Hepatocyte (in vitro differentiated cells): ENCODE results near the gene TCERG1. TPM values are rescaled to one million over a fixed set of nuclear protein-coding genes. Genes with fewer than 3 reads are reported as not detected.

Experiments
- DNase-seq: peaks from one replicate; pipeline ENCODE4 v3.0.0-alpha.2; 2016; ENCODE audit warnings: low spot score
- H2AFZ ChIP-seq: fragments of 200-600 bp; sonication (generic); 2 replicates; pipeline ENCODE4 v1.6.0; 2016; ENCODE audit warnings: antibody characterized with exemption, mild to moderate bottlenecking
- H3K27ac ChIP-seq: fragments of 200-600 bp; sonication (generic); 2 replicates; pipeline ENCODE4 v1.5.1; 2016; ENCODE audit warnings: mild to moderate bottlenecking
- H3K27me3 ChIP-seq: fragments of 200-600 bp; sonication (generic); 2 replicates; pipeline ENCODE4 v1.6.1; 2016
- H3K36me3 ChIP-seq: fragments of 200-600 bp; sonication (generic); replicated peaks from 2 replicates; pipeline ENCODE4 v1.5.1; 2016; ENCODE audit warnings: low read depth; ENCODE audit not compliant: insufficient read depth
- H3K4me1 ChIP-seq: fragments of 200-600 bp; sonication (generic); 2 replicates; pipeline ENCODE4 v1.5.1; 2016; ENCODE audit warnings: mild to moderate bottlenecking, moderate library complexity; ENCODE audit not compliant: insufficient read depth
- H3K4me2 ChIP-seq: fragments of 200-600 bp; sonication (generic); 2 replicates; pipeline ENCODE4 v1.6.0; 2016
- H3K4me3 ChIP-seq: fragments of 200-600 bp; sonication (generic); 2 replicates; pipeline ENCODE4 v1.5.1; 2016; ENCODE audit warnings: mild to moderate bottlenecking
- H3K79me2 ChIP-seq: fragments of 200-600 bp; sonication (generic); 2 replicates; pipeline ENCODE4 v1.6.0; 2017; ENCODE audit warnings: mild to moderate bottlenecking
- H3K9me2 ChIP-seq: fragments of 200-600 bp; sonication (generic); replicated peaks from 2 replicates; pipeline ENCODE4 v1.6.0; 2017; ENCODE audit warnings: mild to moderate bottlenecking; ENCODE audit not compliant: insufficient read depth
- H3K9me3 ChIP-seq: fragments of 200-600 bp; sonication (generic); 2 replicates; pipeline ENCODE4 v1.5.1; 2016; ENCODE audit warnings: low read depth, mild to moderate bottlenecking
- H4K20me1 ChIP-seq: fragments of 200-600 bp; sonication (generic); 2 replicates; pipeline ENCODE4 v1.6.0; 2016; ENCODE audit warnings: mild to moderate bottlenecking; ENCODE audit not compliant: insufficient read depth, poor library complexity, severe bottlenecking
- EZH2 ChIP-seq: fragments of 200-600 bp; sonication (generic); IDR thresholded peaks from 2 replicates; pipeline ENCODE4 v1.6.1; 2016; ENCODE audit warnings: antibody characterized with exemption, mild to moderate bottlenecking, borderline replicate concordance
- EZH2phosphoT487 ChIP-seq: fragments of 200-600 bp; sonication (generic); IDR thresholded peaks from one replicate; pipeline ENCODE4 v1.6.1; 2018; ENCODE audit warnings: antibody characterized with exemption, mild to moderate bottlenecking, low read depth, moderate library complexity; ENCODE audit not compliant: unreplicated experiment, severe bottlenecking
- WGBS: methylation state at CpG from one replicate; pipeline ENCODE4 v1.1.6; 2016; ENCODE audit warnings: low lambda C conversion rate; ENCODE audit errors: missing lambda C conversion rate; 5-methylcytosine and 5-hydroxymethylcytosine counted together
- polyA plus RNA-seq: library from polyadenylated mRNA; unstranded; fragments of >200 nt; fragmentation: Nextera tagmentation; extraction: Ambion mirVana; gene quantifications from 2 replicates; pipeline ENCODE4 v1.2.1, GENCODE V29; 2016
- total RNA-seq: library from RNA; depleted of rRNA; stranded (reverse); fragments of >200 nt; gene quantifications from 2 replicates; pipeline ENCODE4 v1.2.3, GENCODE V29; 2014
- TF ChIP-seq, protein P1 (sequence below): fragments of 200-600 bp; sonication (generic); IDR thresholded peaks from 2 replicates; pipeline ENCODE4 v1.5.1; 2016; ENCODE audit warnings: antibody characterized with exemption, mild to moderate bottlenecking; ENCODE audit not compliant: poor library complexity

TCERG1 gene
- total and polyA plus RNA-seq, 2 experiments from 2014 or later = 49.3 to 68.1 TPM

DNA sequence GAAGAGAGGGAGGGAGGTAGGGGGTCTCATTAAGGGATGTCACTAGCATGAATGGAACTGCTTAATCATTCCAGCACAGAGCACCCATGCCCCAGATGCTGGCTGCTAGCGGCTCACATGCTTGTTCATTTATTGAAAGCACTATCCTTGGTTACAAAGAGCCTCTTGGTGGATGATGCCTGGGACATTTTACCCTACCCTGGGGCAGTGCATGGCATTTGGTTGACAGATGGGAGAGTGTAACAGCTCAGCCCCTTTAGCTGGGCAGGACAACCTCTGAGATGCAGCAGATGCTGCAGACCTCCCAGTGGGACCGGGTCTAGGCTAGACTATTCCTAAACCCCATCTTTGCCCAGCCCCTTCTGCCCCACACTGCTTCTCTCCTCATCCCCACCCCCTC, 46.9 kb upstream of the TCERG1 start:
- no peak for TF ChIP-seq EZH2phosphoT487
- TF ChIP-seq, protein P1, sequence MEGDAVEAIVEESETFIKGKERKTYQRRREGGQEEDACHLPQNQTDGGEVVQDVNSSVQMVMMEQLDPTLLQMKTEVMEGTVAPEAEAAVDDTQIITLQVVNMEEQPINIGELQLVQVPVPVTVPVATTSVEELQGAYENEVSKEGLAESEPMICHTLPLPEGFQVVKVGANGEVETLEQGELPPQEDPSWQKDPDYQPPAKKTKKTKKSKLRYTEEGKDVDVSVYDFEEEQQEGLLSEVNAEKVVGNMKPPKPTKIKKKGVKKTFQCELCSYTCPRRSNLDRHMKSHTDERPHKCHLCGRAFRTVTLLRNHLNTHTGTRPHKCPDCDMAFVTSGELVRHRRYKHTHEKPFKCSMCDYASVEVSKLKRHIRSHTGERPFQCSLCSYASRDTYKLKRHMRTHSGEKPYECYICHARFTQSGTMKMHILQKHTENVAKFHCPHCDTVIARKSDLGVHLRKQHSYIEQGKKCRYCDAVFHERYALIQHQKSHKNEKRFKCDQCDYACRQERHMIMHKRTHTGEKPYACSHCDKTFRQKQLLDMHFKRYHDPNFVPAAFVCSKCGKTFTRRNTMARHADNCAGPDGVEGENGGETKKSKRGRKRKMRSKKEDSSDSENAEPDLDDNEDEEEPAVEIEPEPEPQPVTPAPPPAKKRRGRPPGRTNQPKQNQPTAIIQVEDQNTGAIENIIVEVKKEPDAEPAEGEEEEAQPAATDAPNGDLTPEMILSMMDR = no peak
- TF ChIP-seq EZH2 = no peak
- Histone ChIP-seq H3K4me1 (no peaks in the 10 kb centered on the region), H3K9me2 (no peaks in the 10 kb centered on the region), H2AFZ (no peak overlapping the region), H3K4me2 (no peak overlapping the region), H3K9me3 (no peaks in the 10 kb centered on the region), H3K79me2 (no peaks in the 10 kb centered on the region), H3K27me3 (peaks cover 9% of the 10 kb centered on the region), H3K4me3 (no peak overlapping the region), H4K20me1 (no peaks in the 10 kb centered on the region), H3K36me3 (no peaks in the 10 kb centered on the region), H3K27ac (no peak overlapping the region)
- DNase-seq = no peak
- 78% methylated on average over 2 of the region's 2 CpGs for WGBS

DNA sequence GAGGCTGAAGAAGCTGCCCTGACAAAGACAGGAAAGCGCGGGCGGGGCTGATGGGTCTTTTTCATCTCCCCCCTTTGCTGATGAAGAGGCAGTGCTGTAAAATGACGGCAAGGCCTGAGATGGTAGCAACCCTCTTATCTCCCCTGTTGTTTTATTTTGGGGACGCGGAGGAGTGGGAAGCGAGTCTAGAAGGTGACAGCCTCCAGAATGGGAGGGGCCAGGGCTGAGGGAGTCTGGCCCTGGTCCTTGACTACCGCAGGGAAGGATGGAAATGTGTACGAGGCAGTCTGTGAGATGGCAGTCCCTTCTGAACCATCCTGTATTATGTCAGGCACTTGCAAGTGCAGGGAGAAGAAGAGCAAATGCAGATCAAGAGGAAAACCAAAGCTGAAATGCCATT, 46.1 kb upstream of the TCERG1 start:
- Histone ChIP-seq H3K79me2 (no peaks in the 10 kb centered on the region), H2AFZ (no peak overlapping the region), H3K36me3 (no peaks in the 10 kb centered on the region), H3K4me3 (no peak overlapping the region), H3K9me3 (no peaks in the 10 kb centered on the region), H3K9me2 (no peaks in the 10 kb centered on the region), H3K4me2 (no peak overlapping the region), H3K27me3 (peaks cover 6% of the 10 kb centered on the region), H3K27ac (no peak overlapping the region), H3K4me1 (no peaks in the 10 kb centered on the region), H4K20me1 (no peaks in the 10 kb centered on the region)
- TF ChIP-seq EZH2phosphoT487 = no peak
- no peak for TF ChIP-seq EZH2
- TF ChIP-seq, protein P1 = no peak
- DNase-seq = no peak
- WGBS = 80% methylated on average over 9 of the region's 9 CpGs

DNA sequence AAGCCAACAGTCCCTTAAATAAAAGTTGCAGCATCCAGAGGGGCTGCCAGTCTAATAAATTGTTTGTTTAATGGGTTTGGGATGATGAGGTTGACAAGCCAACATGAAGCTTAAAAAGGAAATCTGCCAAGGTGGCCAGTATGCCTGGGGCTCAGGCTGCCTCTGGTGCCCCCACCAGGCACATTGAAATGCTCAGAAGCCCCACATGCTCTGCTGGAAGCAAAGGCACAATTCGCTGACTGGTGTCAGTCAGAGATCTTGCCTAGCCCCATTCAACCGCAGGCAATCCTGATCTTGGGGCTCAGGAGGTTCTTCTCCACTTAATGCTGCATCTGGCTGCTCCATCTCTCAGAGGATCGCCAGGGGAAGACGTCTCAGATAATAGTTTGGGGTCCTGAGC, 44.2 kb upstream of the TCERG1 start:
- Histone ChIP-seq H3K9me2 (no peaks in the 10 kb centered on the region), H3K27ac (no peak overlapping the region), H3K27me3 (peaks cover 6% of the 10 kb centered on the region), H4K20me1 (no peaks in the 10 kb centered on the region), H3K4me2 (no peak overlapping the region), H3K4me1 (no peaks in the 10 kb centered on the region), H3K4me3 (no peak overlapping the region), H2AFZ (no peak overlapping the region), H3K79me2 (no peaks in the 10 kb centered on the region), H3K9me3 (no peaks in the 10 kb centered on the region), H3K36me3 (no peaks in the 10 kb centered on the region)
- 57% methylated on average over 4 of the region's 4 CpGs for WGBS
- DNase-seq = no peak
- TF ChIP-seq, protein P1 = no peak
- TF ChIP-seq EZH2 (no peak), EZH2phosphoT487 (no peak)

DNA sequence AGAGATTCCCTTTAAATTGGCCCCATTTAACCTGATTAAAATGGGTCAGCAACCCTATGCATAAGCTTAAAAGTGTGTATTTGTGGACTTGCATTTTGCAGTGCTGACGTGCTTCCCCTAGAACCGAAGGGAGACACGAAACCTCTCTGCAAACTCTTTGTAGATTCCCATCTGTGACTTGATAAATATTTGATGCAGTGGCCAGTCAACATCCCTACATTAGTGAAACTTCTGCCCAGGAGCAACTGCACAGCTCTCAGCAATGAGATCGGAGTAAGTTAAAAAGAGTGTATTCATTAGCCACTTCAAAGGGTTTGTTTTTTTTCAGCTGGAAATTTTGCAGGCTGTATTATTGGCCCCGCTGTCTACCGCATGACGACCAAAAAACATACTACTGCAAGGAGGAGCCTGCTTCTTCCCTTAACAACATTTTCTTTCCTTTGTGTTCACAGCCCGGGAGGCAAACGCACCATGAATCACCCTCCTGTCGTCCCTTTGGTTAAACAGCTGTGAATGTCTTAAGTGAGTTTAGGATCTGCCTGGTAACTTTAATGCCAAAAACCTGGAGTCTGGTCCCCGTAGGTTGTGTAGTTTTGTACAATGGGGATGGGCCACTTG, 38.0 kb upstream of the TCERG1 start:
- Histone ChIP-seq H3K27ac (no peak overlapping the region), H2AFZ (no peak overlapping the region), H3K79me2 (no peaks in the 10 kb centered on the region), H3K9me3 (no peaks in the 10 kb centered on the region), H3K4me3 (no peak overlapping the region), H3K9me2 (no peaks in the 10 kb centered on the region), H3K36me3 (no peaks in the 10 kb centered on the region), H3K27me3 (peaks cover 7% of the 10 kb centered on the region), H3K4me1 (no peaks in the 10 kb centered on the region), H3K4me2 (no peak overlapping the region), H4K20me1 (no peaks in the 10 kb centered on the region)
- no peak for DNase-seq
- 29% methylated on average over 11 of the region's 11 CpGs for WGBS
- TF ChIP-seq EZH2 (no peak), EZH2phosphoT487 (no peak)
- TF ChIP-seq, protein P1 = no peak
